A549 (cell line): Measurements from ENCODE around the gene RHOT1. TPM values are rescaled to one million over a fixed set of nuclear protein-coding genes. Genes with fewer than 3 reads are reported as not detected.
"Not testable (repeated sequence)": the region's sequence is repeated elsewhere in the genome, so short reads cannot be mapped to it uniquely, and the experiment has no call there.

Source experiments
- ATAC-seq, 2 experiments: fragments of 200-7000 bp in 1 of 2; fragments of >200 bp in 1 of 2; cut with Nextera tagmentation in 1 of 2; cut with Tn5 transposase in 1 of 2; 3 replicates each; pipeline versions ENCODE4 v1.8.0 to v1.9.1; 2018 to 2020; ENCODE audit warnings: mild to moderate bottlenecking in 1 of 2, moderate library complexity in 1 of 2
- CTCF ChIA-PET: fragments of 300-600 bp; sonication (Branson Sonifier 250); formaldehyde crosslinking; extraction: SDS; loops from one replicate; lab custom pipeline; 2021; ENCODE audit warnings: antibody characterized with exemption, inconsistent platforms; lab: Yijun Ruan, JAX
- POLR2A ChIA-PET: fragments of 350-600 bp; formaldehyde crosslinking; extraction: SDS; loops from one replicate; lab custom pipeline; 2021; ENCODE audit warnings: antibody characterized with exemption, inconsistent platforms; lab: Yijun Ruan, JAX
- DNase-seq, 2 experiments: peaks; one replicate each; pipeline versions ENCODE4 v3.0.0 to v3.0.0-alpha.2; 2011 to 2016; ENCODE audit warnings: low read depth in 1 of 2, low spot score in 1 of 2
- FAIRE-seq: peaks from 2 replicates; lab custom pipeline; 2011; peaks lifted over from hg19 to GRCh38; lab: Jason Lieb, UNC
- H3K27ac ChIP-seq, 2 experiments: fragments of >200 bp; sonication (Bioruptor Twin); formaldehyde crosslinking; 3 replicates each; pipeline ENCODE4 v1.5.1; 2016 to 2017
- H3K4me1 ChIP-seq: fragments of >200 bp; sonication (Bioruptor Twin); formaldehyde crosslinking; 3 replicates; pipeline ENCODE4 v1.6.1; 2016
- H3K4me2 ChIP-seq: fragments of >200 bp; sonication (Bioruptor Twin); formaldehyde crosslinking; 3 replicates; pipeline ENCODE4 v1.6.1; 2016
- H3K4me3 ChIP-seq: fragments of >200 bp; sonication (Bioruptor Twin); formaldehyde crosslinking; 3 replicates; pipeline ENCODE4 v1.5.1; 2016
- H3K9me3 ChIP-seq: fragments of >200 bp; sonication (Bioruptor Twin); formaldehyde crosslinking; 3 replicates; pipeline ENCODE4 v1.6.1; 2016
- CBX8 ChIP-seq: fragments of 200-600 bp; sonication (generic); IDR thresholded peaks from 2 replicates; pipeline ENCODE4 v1.6.1; 2016
- CHD2 ChIP-seq: fragments of 150-350 bp; IDR thresholded peaks from 2 replicates; pipeline ENCODE4 v1.6.1; 2014; ENCODE audit warnings: low read length; ENCODE audit not compliant: partially characterized antibody
- CHD4 ChIP-seq: fragments of 200-600 bp; sonication (generic); IDR thresholded peaks from 2 replicates; pipeline ENCODE4 v1.6.1; 2016; ENCODE audit warnings: antibody characterized with exemption, mild to moderate bottlenecking, borderline replicate concordance
- FOSL2 ChIP-seq, 2 experiments: fragments of 450-650 bp in 1 of 2; fragments of >200 bp in 1 of 2; sonication (Bioruptor Twin) in 1 of 2; formaldehyde crosslinking; IDR thresholded peaks; 2 replicates each; pipeline versions ENCODE4 v1.5.0 to v1.6.1; 2016 to 2020; ENCODE audit warnings: mild to moderate bottlenecking in 1 of 2, moderate library complexity in 1 of 2
- HOXA7 ChIP-seq: fragments of 250-450 bp; sonication (Bioruptor Pico); IDR thresholded peaks from 2 replicates; pipeline ENCODE4 v1.5.0; 2020; ENCODE audit warnings: mild to moderate bottlenecking, moderate library complexity
- HOXB5 ChIP-seq: fragments of 250-450 bp; sonication (Bioruptor Pico); IDR thresholded peaks from 2 replicates; pipeline ENCODE4 v1.5.0; 2020; ENCODE audit warnings: mild to moderate bottlenecking, moderate library complexity
- JUN ChIP-seq, 2 experiments: fragments of >200 bp; sonication (Bioruptor Twin); formaldehyde crosslinking; IDR thresholded peaks; 2 replicates in 1 of 2; 3 replicates in 1 of 2; pipeline ENCODE4 v1.6.1; 2016 to 2017
- JUNB ChIP-seq: fragments of >200 bp; sonication (Bioruptor Twin); formaldehyde crosslinking; IDR thresholded peaks from 2 replicates; pipeline ENCODE4 v1.6.1; 2016
- MAFK ChIP-seq: fragments of 450-650 bp; IDR thresholded peaks from 2 replicates; pipeline ENCODE4 v1.6.1; 2014; ENCODE audit not compliant: partially characterized antibody
- NFE2L2 ChIP-seq: fragments of 150-350 bp; conservative IDR thresholded peaks from 2 replicates; pipeline ENCODE4 v1.6.1; 2014; ENCODE audit warnings: low read length
- PHF8 ChIP-seq: fragments of 200-600 bp; sonication (generic); IDR thresholded peaks from 2 replicates; pipeline ENCODE4 v1.6.1; 2016; ENCODE audit warnings: low read depth, mild to moderate bottlenecking, antibody characterized with exemption, moderate library complexity, borderline replicate concordance
- REST ChIP-seq: fragments of 200-600 bp; sonication (generic); IDR thresholded peaks from 2 replicates; pipeline ENCODE4 v1.6.1; 2016; ENCODE audit warnings: antibody characterized with exemption, mild to moderate bottlenecking, moderate library complexity
- ZNF302 ChIP-seq: fragments of 250-450 bp; sonication (Bioruptor Pico); IDR thresholded peaks from 2 replicates; pipeline ENCODE4 v1.9.0; 2021; ENCODE audit warnings: inconsistent platforms, mild to moderate bottlenecking, moderate library complexity
- ZSCAN20 ChIP-seq: fragments of 250-450 bp; sonication (Bioruptor Pico); IDR thresholded peaks from 2 replicates; pipeline ENCODE4 v1.8.0; 2022; ENCODE audit warnings: mild to moderate bottlenecking, moderate library complexity
- WGBS: methylation state at CpG from one replicate; pipeline ENCODE4 v1.1.6; 2017; ENCODE audit errors: missing lambda C conversion rate; 5-methylcytosine and 5-hydroxymethylcytosine counted together
- polyA plus RNA-seq, 4 experiments: library from polyadenylated mRNA; depleted of rRNA in 3 of 4; stranded (reverse); fragments of >200 nt; fragmentation: RNase III in 1 of 4; extraction: RNeasy Plus Mini Kit Qiagen cat#74134 plus additional on column Dnase treatment in 1 of 4; gene quantifications; 2 replicates in 3 of 4; 3 replicates in 1 of 4; pipeline ENCODE4 v1.2.3, GENCODE V29; 2011 to 2017
- TF ChIP-seq, protein P1 (sequence below): fragments of 250-450 bp; sonication (Bioruptor Pico); IDR thresholded peaks from 2 replicates; pipeline ENCODE4 v1.5.0; 2021; ENCODE audit warnings: mild to moderate bottlenecking, moderate library complexity, borderline replicate concordance
- TF ChIP-seq, protein P2 (sequence below): IDR thresholded peaks from 2 replicates; pipeline ENCODE4 v1.6.1; 2012

The RHOT1 gene
- polyA plus RNA-seq, 2 of the 4 experiments (the other 2 are of a cell fraction): 26.6 to 109 TPM

DNA sequence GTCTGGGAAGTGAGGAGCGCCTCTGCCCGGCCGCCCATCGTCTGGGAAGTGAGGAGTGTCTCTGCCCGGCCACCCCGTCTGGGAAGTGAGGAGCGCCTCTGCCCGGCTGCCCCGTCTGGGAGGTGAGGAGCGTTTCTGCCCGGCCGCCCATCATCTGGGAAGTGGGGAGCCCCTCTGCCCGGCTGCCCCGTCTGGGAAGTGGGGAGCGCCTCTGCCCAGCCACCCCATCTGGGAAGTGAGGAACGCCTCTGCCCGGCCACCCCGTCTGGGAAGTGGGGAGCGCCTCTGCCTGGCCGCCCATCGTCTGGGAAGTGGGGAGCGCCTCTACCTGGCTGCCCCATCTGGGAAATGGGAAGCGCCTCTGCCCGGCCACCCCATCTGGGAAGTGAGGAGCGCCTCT is 37.2 kb downstream of the RHOT1 start:
- H3K4me2 ChIP-seq, ATAC-seq, DNase-seq, H3K27ac ChIP-seq, H3K4me3 ChIP-seq, CTCF ChIA-PET, FAIRE-seq, H3K9me3 ChIP-seq, POLR2A ChIA-PET: not testable (repeated sequence)
- WGBS: 95% methylated on average over 18 of the region's 25 CpGs
- peaks cover 20% of the 10 kb centered on the region for H3K4me1 ChIP-seq

GRCh38 chr17:32180262-32180661 is 38.0 kb downstream of the RHOT1 start:
- FAIRE-seq, DNase-seq, H3K9me3 ChIP-seq, H3K4me3 ChIP-seq, ATAC-seq, H3K27ac ChIP-seq, POLR2A ChIA-PET: not testable (repeated sequence)
- peak overlapping the region; percentile 12; the same call in 1 of the 3 replicates for H3K4me2 ChIP-seq
- 22% methylated on average over 2 of the region's 2 CpGs for WGBS
- CTCF ChIA-PET: interaction anchor here (0.6 to 1.1 kb wide), 3 partner anchors 17 to 29 kb away, joined by 3 to 4 read pairs (median 3); no protein-coding TSS in a partner anchor
- H3K4me1 ChIP-seq: peaks cover 20% of the 10 kb centered on the region

DNA sequence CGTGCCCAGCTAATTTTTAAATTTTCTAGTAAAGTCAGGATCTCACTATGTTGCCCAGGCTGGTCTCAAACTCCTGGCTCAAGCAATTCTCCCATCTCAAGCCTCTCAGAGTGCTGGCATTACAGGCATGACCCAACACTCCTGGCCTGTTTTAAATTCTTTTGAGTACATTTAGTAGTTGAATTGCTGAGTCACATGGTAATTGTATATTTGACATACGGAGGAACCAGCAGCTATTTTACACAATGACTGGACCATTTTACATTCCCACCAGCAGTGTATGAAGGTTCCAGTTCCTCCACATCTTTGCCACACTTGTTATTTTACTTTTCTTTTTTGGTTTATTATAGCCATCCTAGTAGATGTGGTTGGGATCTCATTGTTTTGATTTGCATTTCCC is 43.6 kb downstream of the RHOT1 start:
- CTCF ChIA-PET: interaction anchor here (1.6 to 2.4 kb wide), 4 partner anchors 11 to 47 kb away, joined by 4 to 9 read pairs (median 4); no protein-coding TSS in a partner anchor
- H3K9me3 ChIP-seq: no peaks in the 10 kb centered on the region
- DNase-seq: no peak
- no peak for ATAC-seq
- TF ChIP-seq, protein P1, sequence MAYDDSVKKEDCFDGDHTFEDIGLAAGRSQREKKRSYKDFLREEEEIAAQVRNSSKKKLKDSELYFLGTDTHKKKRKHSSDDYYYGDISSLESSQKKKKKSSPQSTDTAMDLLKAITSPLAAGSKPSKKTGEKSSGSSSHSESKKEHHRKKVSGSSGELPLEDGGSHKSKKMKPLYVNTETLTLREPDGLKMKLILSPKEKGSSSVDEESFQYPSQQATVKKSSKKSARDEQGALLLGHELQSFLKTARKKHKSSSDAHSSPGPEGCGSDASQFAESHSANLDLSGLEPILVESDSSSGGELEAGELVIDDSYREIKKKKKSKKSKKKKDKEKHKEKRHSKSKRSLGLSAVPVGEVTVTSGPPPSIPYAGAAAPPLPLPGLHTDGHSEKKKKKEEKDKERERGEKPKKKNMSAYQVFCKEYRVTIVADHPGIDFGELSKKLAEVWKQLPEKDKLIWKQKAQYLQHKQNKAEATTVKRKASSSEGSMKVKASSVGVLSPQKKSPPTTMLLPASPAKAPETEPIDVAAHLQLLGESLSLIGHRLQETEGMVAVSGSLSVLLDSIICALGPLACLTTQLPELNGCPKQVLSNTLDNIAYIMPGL (CRISPR knock-in tag): no peak
- TF ChIP-seq NFE2L2 (peak; percentile 57; the same call in 1 of the 2 replicates), MAFK (peak; percentile 59)
- FAIRE-seq: no peak
- H3K4me1 ChIP-seq: peaks cover 19% of the 10 kb centered on the region
- peak overlapping the region in 1 of 2 experiments; percentile 20; a peak in 1 of 6 replicates for H3K27ac ChIP-seq
- no peak overlapping the region for H3K4me2 ChIP-seq
- H3K4me3 ChIP-seq: no peak overlapping the region
- POLR2A ChIA-PET: no interaction called here
- WGBS: 81% methylated on average over 2 of the region's 2 CpGs

GRCh38 chr17:32187271-32187670 is 45.0 kb downstream of the RHOT1 start:
- no peak for ATAC-seq
- H3K4me3 ChIP-seq: no peak overlapping the region
- FAIRE-seq: no peak
- ChIA-PET POLR2A (no interaction called here), CTCF (interaction anchor here (0.6 to 2.1 kb wide), 5 partner anchors 13 to 466 kb away, joined by 3 to 9 read pairs (median 3); no protein-coding TSS in a partner anchor)
- no peak overlapping the region for H3K4me2 ChIP-seq
- WGBS: 76% methylated on average over 3 of the region's 3 CpGs
- TF ChIP-seq ZSCAN20 (no peak), FOSL2 (IDR thresholded peaks at IDR 0.05) (no peak), FOSL2 (CRISPR knock-in tag; IDR thresholded peaks at IDR 0.05) (peak; percentile 24; the same call in 1 of the 2 replicates), CHD2 (no peak)
- DNase-seq: no peak
- peaks cover 31% of the 10 kb centered on the region for H3K4me1 ChIP-seq
- H3K9me3 ChIP-seq: no peaks in the 10 kb centered on the region
- H3K27ac ChIP-seq: no peak overlapping the region

GRCh38 chr17:32189343-32189742 is 47.0 kb downstream of the RHOT1 start:
- no peak overlapping the region for H3K27ac ChIP-seq
- WGBS: 92% methylated on average over 2 of the region's 2 CpGs
- CTCF ChIA-PET: interaction anchor here (1.6 kb wide), 1 partner anchor 14 kb away, joined by 9 read pairs; no protein-coding TSS in a partner anchor
- FAIRE-seq: no peak
- TF ChIP-seq JUN (IDR thresholded peaks at IDR 0.05): no peak
- TF ChIP-seq, all 56 proteins: peak for 0
- Histone ChIP-seq H3K4me1 (peaks cover 24% of the 10 kb centered on the region), H3K4me3 (no peak overlapping the region), H3K4me2 (no peak overlapping the region), H3K9me3 (no peaks in the 10 kb centered on the region)
- DNase-seq (no peak), ATAC-seq (no peak)
- POLR2A ChIA-PET: no interaction called here

DNA sequence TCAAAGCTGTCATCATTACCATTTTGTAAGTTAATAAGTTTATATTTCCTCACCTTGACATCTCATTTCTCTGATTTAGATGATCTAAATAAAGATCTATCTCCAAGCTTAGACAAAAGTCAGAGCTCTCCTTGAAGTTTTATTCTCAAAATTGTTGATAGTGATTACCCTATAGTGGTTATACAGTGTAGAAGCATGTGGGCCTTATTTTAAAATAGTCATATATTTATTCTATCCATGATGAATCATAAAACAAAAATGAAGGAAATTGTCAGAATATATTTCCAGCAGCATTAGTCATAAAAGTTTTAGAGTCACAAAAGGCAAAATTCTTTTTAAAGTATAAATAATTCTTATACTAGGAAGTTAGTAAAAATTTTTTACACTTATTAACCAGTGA is 49.0 kb downstream of the RHOT1 start:
- ATAC-seq: peak in 1 of 2 experiments; percentile 76; a peak in 3 of 6 replicates
- H3K4me1 ChIP-seq: peaks cover 21% of the 10 kb centered on the region
- POLR2A ChIA-PET: no interaction called here

More for the DNA sequence above, 49.0 kb downstream of the RHOT1 start:
- peak overlapping the region; percentile 51 to 52; a peak in 5 of 6 replicates for H3K27ac ChIP-seq
- H3K9me3 ChIP-seq: no peaks in the 10 kb centered on the region
- H3K4me3 ChIP-seq: no peak overlapping the region
- FAIRE-seq (peak; percentile 18), DNase-seq (no peak)
- H3K4me2 ChIP-seq: peak overlapping the region; percentile 59
- no peak for TF ChIP-seq REST
- no peak for TF ChIP-seq ZNF302 (CRISPR knock-in tag)
- TF ChIP-seq CBX8: no peak
- no peak for TF ChIP-seq HOXB5 (CRISPR knock-in tag)
- TF ChIP-seq, protein P2, sequence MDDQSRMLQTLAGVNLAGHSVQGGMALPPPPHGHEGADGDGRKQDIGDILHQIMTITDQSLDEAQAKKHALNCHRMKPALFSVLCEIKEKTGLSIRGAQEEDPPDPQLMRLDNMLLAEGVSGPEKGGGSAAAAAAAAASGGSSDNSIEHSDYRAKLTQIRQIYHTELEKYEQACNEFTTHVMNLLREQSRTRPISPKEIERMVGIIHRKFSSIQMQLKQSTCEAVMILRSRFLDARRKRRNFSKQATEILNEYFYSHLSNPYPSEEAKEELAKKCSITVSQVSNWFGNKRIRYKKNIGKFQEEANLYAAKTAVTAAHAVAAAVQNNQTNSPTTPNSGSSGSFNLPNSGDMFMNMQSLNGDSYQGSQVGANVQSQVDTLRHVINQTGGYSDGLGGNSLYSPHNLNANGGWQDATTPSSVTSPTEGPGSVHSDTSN: no peak
- TF ChIP-seq JUNB: peak; percentile 35; the same call in 1 of the 2 replicates
- TF ChIP-seq HOXA7 (CRISPR knock-in tag): no peak
- TF ChIP-seq CHD4: no peak
- TF ChIP-seq FOSL2 (IDR thresholded peaks at IDR 0.05): peak; percentile 47; the same call in 1 of the 2 replicates
- TF ChIP-seq FOSL2 (CRISPR knock-in tag; IDR thresholded peaks at IDR 0.05): peak; percentile 84
- TF ChIP-seq PHF8: no peak
- TF ChIP-seq, all 56 proteins: peak for 2
- CTCF ChIA-PET: no interaction called here
